Measurements from ENCODE around the gene EDDM13.

Gene EDDM13

GRCh38 chr19:56263319-56263718 is 9.2 kb upstream of the EDDM13 start:
- Histone ChIP-seq H3K27ac (ENCODE audit: low read depth, low read length) (no peak overlapping the region), H3K9me3 (ENCODE audit: low read length) (no peaks in the 10 kb centered on the region), H3K36me3 (ENCODE audit: insufficient read depth, low read length) (no peaks in the 10 kb centered on the region), H3K4me1 (ENCODE audit: insufficient read depth, low read length) (no peaks in the 10 kb centered on the region), H3K27me3 (ENCODE audit: control insufficient read depth in 1 of 2, insufficient read depth in 2 of 2, low read length in 2 of 2) (no peaks in the 10 kb centered on the region), H3K9ac (ENCODE audit: low read length) (no peak overlapping the region), H3K4me3 (ENCODE audit: low read depth in 1 of 2, low read length in 2 of 2) (no peak overlapping the region)

- no peaks in the 10 kb centered on the region for H3K36me3 ChIP-seq (ENCODE audit: insufficient read depth, low read length)
- H3K27ac ChIP-seq (ENCODE audit: low read depth, low read length), result no peak overlapping the region
- H3K27me3 ChIP-seq (ENCODE audit: control insufficient read depth in 1 of 2, insufficient read depth in 2 of 2, low read length in 2 of 2), result no peaks in the 10 kb centered on the region
- no peak overlapping the region for H3K9ac ChIP-seq (ENCODE audit: low read length)
- no peaks in the 10 kb centered on the region for H3K9me3 ChIP-seq (ENCODE audit: low read length)
- no peak overlapping the region for H3K4me3 ChIP-seq (ENCODE audit: low read depth in 1 of 2, low read length in 2 of 2)
- no peaks in the 10 kb centered on the region for H3K4me1 ChIP-seq (ENCODE audit: insufficient read depth, low read length)
Measured at GRCh38 chr19:56266051-56266450, 6.5 kb upstream of the EDDM13 start.

GRCh38 chr19:56269348-56269747 is 3.2 kb upstream of the EDDM13 start:
- no peaks in the 10 kb centered on the region for H3K27me3 ChIP-seq (ENCODE audit: control insufficient read depth in 1 of 2, insufficient read depth in 2 of 2, low read length in 2 of 2)
- no peak overlapping the region for H3K4me3 ChIP-seq (ENCODE audit: low read depth in 1 of 2, low read length in 2 of 2)
- H3K27ac ChIP-seq (ENCODE audit: low read depth, low read length), result no peak overlapping the region
- no peak overlapping the region for H3K9ac ChIP-seq (ENCODE audit: low read length)
- H3K9me3 ChIP-seq (ENCODE audit: low read length), result no peaks in the 10 kb centered on the region
- no peaks in the 10 kb centered on the region for H3K36me3 ChIP-seq (ENCODE audit: insufficient read depth, low read length)
- no peaks in the 10 kb centered on the region for H3K4me1 ChIP-seq (ENCODE audit: insufficient read depth, low read length)

DNA sequence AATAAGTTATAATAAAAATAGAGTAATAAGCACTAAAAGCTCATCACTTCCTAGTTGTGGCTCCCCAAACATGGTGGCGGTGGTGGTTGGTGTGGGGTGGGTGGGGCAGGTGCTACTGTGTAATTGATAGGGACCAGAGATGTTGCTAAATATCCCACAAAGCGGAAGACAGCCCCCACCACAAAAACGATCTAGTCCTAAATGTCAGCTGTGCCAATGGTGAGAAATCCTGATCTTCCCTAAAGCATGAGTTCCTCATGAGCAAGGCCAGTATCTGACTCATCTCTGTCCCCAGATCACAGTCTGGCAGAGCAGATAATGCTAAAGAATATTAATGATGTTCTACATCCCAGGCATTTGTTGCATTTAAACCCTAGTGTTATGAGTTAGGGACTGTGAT is 1.9 kb upstream of the EDDM13 start:
- Histone ChIP-seq H3K4me3 (ENCODE audit: low read depth in 1 of 2, low read length in 2 of 2) (no peak overlapping the region), H3K4me1 (ENCODE audit: insufficient read depth, low read length) (no peaks in the 10 kb centered on the region), H3K9me3 (ENCODE audit: low read length) (no peaks in the 10 kb centered on the region), H3K9ac (ENCODE audit: low read length) (no peak overlapping the region), H3K27me3 (ENCODE audit: control insufficient read depth in 1 of 2, insufficient read depth in 2 of 2, low read length in 2 of 2) (no peaks in the 10 kb centered on the region), H3K36me3 (ENCODE audit: insufficient read depth, low read length) (no peaks in the 10 kb centered on the region), H3K27ac (ENCODE audit: low read depth, low read length) (no peak overlapping the region)

GRCh38 chr19:56271151-56271550 is 1.4 kb upstream of the EDDM13 start:
- H3K27ac ChIP-seq (ENCODE audit: low read depth, low read length), result no peak overlapping the region
- H3K4me1 ChIP-seq (ENCODE audit: insufficient read depth, low read length), result no peaks in the 10 kb centered on the region
- H3K9me3 ChIP-seq (ENCODE audit: low read length), result no peaks in the 10 kb centered on the region
- H3K4me3 ChIP-seq (ENCODE audit: low read depth in 1 of 2, low read length in 2 of 2), result no peak overlapping the region
- no peaks in the 10 kb centered on the region for H3K36me3 ChIP-seq (ENCODE audit: insufficient read depth, low read length)
- H3K9ac ChIP-seq (ENCODE audit: low read length), result no peak overlapping the region
- no peaks in the 10 kb centered on the region for H3K27me3 ChIP-seq (ENCODE audit: control insufficient read depth in 1 of 2, insufficient read depth in 2 of 2, low read length in 2 of 2)

- H3K27ac ChIP-seq (ENCODE audit: low read depth, low read length), result no peak overlapping the region
- no peaks in the 10 kb centered on the region for H3K27me3 ChIP-seq (ENCODE audit: control insufficient read depth in 1 of 2, insufficient read depth in 2 of 2, low read length in 2 of 2)
- H3K9me3 ChIP-seq (ENCODE audit: low read length), result no peaks in the 10 kb centered on the region
- no peaks in the 10 kb centered on the region for H3K4me1 ChIP-seq (ENCODE audit: insufficient read depth, low read length)
- H3K9ac ChIP-seq (ENCODE audit: low read length), result no peak overlapping the region
- no peaks in the 10 kb centered on the region for H3K36me3 ChIP-seq (ENCODE audit: insufficient read depth, low read length)
- no peak overlapping the region for H3K4me3 ChIP-seq (ENCODE audit: low read depth in 1 of 2, low read length in 2 of 2)
Measured at GRCh38 chr19:56273563-56274117, 1.1 kb downstream of the EDDM13 start.

- Histone ChIP-seq H3K9me3 (ENCODE audit: low read length) (no peaks in the 10 kb centered on the region), H3K27me3 (ENCODE audit: control insufficient read depth in 1 of 2, insufficient read depth in 2 of 2, low read length in 2 of 2) (no peaks in the 10 kb centered on the region), H3K36me3 (ENCODE audit: insufficient read depth, low read length) (no peaks in the 10 kb centered on the region), H3K9ac (ENCODE audit: low read length) (no peak overlapping the region), H3K27ac (ENCODE audit: low read depth, low read length) (no peak overlapping the region), H3K4me1 (ENCODE audit: insufficient read depth, low read length) (no peaks in the 10 kb centered on the region), H3K4me3 (ENCODE audit: low read depth in 1 of 2, low read length in 2 of 2) (no peak overlapping the region)
Measured at GRCh38 chr19:56282809-56283208, 10.3 kb downstream of the EDDM13 start.

GRCh38 chr19:56284746-56285145 is 12.2 kb downstream of the EDDM13 start:
- Histone ChIP-seq H3K4me3 (ENCODE audit: low read depth in 1 of 2, low read length in 2 of 2) (no peak overlapping the region), H3K27ac (ENCODE audit: low read depth, low read length) (no peak overlapping the region), H3K9ac (ENCODE audit: low read length) (no peak overlapping the region), H3K4me1 (ENCODE audit: insufficient read depth, low read length) (no peaks in the 10 kb centered on the region), H3K27me3 (ENCODE audit: control insufficient read depth in 1 of 2, insufficient read depth in 2 of 2, low read length in 2 of 2) (no peaks in the 10 kb centered on the region), H3K9me3 (ENCODE audit: low read length) (no peaks in the 10 kb centered on the region), H3K36me3 (ENCODE audit: insufficient read depth, low read length) (no peaks in the 10 kb centered on the region)

GRCh38 chr19:56290104-56290503 is 17.6 kb downstream of the EDDM13 start:
- Histone ChIP-seq H3K27ac (ENCODE audit: low read depth, low read length) (no peak overlapping the region), H3K27me3 (ENCODE audit: control insufficient read depth in 1 of 2, insufficient read depth in 2 of 2, low read length in 2 of 2) (no peaks in the 10 kb centered on the region), H3K4me3 (ENCODE audit: low read depth in 1 of 2, low read length in 2 of 2) (no peak overlapping the region), H3K36me3 (ENCODE audit: insufficient read depth, low read length) (no peaks in the 10 kb centered on the region), H3K9ac (ENCODE audit: low read length) (no peak overlapping the region), H3K9me3 (ENCODE audit: low read length) (no peaks in the 10 kb centered on the region), H3K4me1 (ENCODE audit: insufficient read depth, low read length) (no peaks in the 10 kb centered on the region)

DNA sequence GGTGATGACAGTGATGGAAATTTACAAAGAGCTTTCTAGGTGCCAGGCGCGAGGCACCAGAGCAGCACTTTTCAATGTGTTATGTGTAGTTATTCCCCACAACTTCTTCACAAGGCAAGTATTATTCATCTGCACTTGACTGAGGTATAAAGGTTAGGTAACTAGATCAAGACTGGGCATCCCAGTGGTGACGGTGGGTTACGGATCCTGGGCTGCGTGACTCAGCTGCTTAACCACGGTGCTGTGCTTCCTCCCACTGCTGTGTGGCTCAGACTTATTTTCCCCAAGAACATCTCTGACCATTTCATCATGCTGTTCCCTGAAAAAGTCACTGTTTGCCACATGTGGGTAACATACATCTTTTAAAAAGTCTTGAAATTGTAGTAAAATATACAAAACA is 19.3 kb downstream of the EDDM13 start:
- H3K27me3 ChIP-seq (ENCODE audit: control insufficient read depth in 1 of 2, insufficient read depth in 2 of 2, low read length in 2 of 2), result no peaks in the 10 kb centered on the region
- H3K27ac ChIP-seq (ENCODE audit: low read depth, low read length), result no peak overlapping the region
- no peaks in the 10 kb centered on the region for H3K9me3 ChIP-seq (ENCODE audit: low read length)
- H3K9ac ChIP-seq (ENCODE audit: low read length), result no peak overlapping the region
- no peaks in the 10 kb centered on the region for H3K4me1 ChIP-seq (ENCODE audit: insufficient read depth, low read length)
- no peak overlapping the region for H3K4me3 ChIP-seq (ENCODE audit: low read depth in 1 of 2, low read length in 2 of 2)
- peaks cover 8% of the 10 kb centered on the region for H3K36me3 ChIP-seq (ENCODE audit: insufficient read depth, low read length)

DNA sequence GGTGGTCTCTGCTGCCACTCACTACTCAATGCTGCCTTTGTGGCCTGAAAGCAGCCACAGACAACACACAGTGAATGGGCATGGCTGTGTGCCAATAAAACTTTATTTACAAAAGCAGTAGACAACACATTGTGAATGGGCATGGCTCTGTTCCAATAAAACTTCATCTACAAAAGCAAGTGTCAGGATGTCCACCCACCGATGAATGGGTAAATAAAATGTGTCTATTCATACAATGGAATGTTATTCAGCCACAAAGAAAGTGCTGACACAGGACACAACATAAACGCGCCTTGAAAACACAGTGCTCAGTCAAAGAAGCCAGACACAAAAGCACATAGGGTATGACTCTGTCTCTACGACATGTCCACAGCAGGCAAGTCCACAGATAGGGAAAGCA is 22.0 kb downstream of the EDDM13 start:
- no peaks in the 10 kb centered on the region for H3K27me3 ChIP-seq (ENCODE audit: control insufficient read depth in 1 of 2, insufficient read depth in 2 of 2, low read length in 2 of 2)
- H3K36me3 ChIP-seq (ENCODE audit: insufficient read depth, low read length), result peaks cover 8% of the 10 kb centered on the region

DNA sequence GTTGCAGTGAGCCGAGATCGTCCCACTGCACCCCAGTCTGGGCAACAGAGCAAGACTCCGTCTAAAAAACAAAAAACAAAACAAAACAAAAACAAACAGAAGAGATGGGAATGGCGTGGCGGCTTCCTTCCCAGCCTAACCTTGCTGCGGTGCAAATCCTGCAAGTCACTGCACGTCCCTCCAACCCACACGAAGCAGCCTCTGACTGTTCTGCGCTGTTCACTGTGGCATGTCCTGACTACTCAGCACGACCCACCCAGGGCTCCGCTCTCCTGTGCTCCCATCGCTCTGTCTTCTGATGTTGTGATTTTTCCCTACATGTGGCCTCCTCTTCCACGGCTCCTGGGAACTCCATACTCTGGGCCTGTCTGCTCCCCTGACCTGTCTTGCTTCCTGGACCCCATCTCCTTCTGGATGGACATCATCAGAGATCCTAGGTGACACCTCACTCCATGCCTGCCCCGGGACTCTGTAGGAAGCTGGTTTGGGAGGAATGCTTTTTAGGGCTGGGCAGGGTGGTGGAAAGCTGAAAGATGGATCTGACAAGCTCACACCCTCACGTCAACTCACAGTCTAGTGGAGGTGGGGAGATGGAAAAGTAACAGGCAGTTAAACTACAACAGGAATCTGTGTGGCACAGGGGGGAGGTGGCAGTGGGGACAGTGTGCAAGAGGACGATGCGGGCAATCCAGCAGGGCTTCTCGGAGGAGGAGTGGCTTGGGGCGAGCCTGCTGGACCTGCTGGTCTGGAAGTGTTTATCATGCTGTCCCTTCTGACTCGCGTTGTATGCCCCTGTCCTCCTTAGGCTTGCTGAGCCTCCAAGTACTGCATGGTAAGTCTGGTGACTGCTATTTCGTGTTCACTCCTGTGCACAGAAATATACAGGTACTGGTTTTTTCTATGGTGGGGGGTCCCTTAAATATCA is 23.2 kb downstream of the EDDM13 start:
- H3K4me3 ChIP-seq (ENCODE audit: low read depth in 1 of 2, low read length in 2 of 2), result no peak overlapping the region
- H3K9me3 ChIP-seq (ENCODE audit: low read length), result no peaks in the 10 kb centered on the region
- no peaks in the 10 kb centered on the region for H3K27me3 ChIP-seq (ENCODE audit: control insufficient read depth in 1 of 2, insufficient read depth in 2 of 2, low read length in 2 of 2)
- H3K27ac ChIP-seq (ENCODE audit: low read depth, low read length), result no peak overlapping the region
- peaks cover 8% of the 10 kb centered on the region for H3K36me3 ChIP-seq (ENCODE audit: insufficient read depth, low read length)
- no peak overlapping the region for H3K9ac ChIP-seq (ENCODE audit: low read length)
- no peaks in the 10 kb centered on the region for H3K4me1 ChIP-seq (ENCODE audit: insufficient read depth, low read length)

More for the DNA sequence above, 22.0 kb downstream of the EDDM13 start:
- Histone ChIP-seq H3K27ac (ENCODE audit: low read depth, low read length) (no peak overlapping the region), H3K4me3 (ENCODE audit: low read depth in 1 of 2, low read length in 2 of 2) (no peak overlapping the region), H3K9me3 (ENCODE audit: low read length) (no peaks in the 10 kb centered on the region), H3K9ac (ENCODE audit: low read length) (no peak overlapping the region), H3K4me1 (ENCODE audit: insufficient read depth, low read length) (no peaks in the 10 kb centered on the region)
